ENCODE results near the gene DDC.
"Not testable (repeated sequence)": the region's sequence is repeated elsewhere in the genome, so short reads cannot be mapped to it uniquely, and the experiment has no call there.

The DDC gene

DNA sequence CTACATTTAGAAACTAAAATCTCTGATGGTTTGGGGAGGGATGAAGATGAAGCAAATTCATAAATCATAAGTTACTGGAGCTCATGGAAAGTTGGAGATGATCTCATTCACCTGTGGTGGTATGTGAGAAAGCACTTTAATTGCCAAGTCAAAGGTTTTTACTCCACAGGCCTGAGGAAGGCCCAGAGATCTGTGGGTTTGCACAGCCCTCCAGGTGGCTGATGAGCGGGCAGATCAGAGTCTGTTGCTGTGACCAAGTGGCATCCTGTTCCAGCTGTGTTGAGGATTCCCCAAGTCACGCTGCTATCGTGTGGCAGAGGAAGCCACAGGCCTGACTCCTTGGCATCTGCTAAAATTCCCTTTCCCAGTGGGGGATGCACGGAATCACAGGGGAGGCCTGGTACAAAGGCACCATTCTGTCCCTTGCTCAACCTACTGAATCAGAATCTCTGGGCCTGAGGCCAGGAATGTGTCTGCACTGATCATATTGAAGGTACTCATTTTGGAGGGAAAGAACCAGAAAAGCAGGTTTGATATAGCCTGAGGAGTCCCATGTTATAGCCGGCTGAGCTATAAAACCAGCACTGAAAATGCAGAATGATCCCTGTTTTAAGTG is 19.7 kb upstream of the DDC start:
- no peak for ATAC-seq
- TF ChIP-seq, protein P1, sequence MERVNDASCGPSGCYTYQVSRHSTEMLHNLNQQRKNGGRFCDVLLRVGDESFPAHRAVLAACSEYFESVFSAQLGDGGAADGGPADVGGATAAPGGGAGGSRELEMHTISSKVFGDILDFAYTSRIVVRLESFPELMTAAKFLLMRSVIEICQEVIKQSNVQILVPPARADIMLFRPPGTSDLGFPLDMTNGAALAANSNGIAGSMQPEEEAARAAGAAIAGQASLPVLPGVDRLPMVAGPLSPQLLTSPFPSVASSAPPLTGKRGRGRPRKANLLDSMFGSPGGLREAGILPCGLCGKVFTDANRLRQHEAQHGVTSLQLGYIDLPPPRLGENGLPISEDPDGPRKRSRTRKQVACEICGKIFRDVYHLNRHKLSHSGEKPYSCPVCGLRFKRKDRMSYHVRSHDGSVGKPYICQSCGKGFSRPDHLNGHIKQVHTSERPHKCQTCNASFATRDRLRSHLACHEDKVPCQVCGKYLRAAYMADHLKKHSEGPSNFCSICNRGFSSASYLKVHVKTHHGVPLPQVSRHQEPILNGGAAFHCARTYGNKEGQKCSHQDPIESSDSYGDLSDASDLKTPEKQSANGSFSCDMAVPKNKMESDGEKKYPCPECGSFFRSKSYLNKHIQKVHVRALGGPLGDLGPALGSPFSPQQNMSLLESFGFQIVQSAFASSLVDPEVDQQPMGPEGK (CRISPR knock-in tag; IDR thresholded peaks at IDR 0.05; ENCODE audit: borderline replicate concordance) = no peak
- TF ChIP-seq, protein P2, sequence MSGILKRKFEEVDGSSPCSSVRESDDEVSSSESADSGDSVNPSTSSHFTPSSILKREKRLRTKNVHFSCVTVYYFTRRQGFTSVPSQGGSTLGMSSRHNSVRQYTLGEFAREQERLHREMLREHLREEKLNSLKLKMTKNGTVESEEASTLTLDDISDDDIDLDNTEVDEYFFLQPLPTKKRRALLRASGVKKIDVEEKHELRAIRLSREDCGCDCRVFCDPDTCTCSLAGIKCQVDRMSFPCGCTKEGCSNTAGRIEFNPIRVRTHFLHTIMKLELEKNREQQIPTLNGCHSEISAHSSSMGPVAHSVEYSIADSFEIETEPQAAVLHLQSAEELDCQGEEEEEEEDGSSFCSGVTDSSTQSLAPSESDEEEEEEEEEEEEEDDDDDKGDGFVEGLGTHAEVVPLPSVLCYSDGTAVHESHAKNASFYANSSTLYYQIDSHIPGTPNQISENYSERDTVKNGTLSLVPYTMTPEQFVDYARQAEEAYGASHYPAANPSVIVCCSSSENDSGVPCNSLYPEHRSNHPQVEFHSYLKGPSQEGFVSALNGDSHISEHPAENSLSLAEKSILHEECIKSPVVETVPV (CRISPR knock-in tag; IDR thresholded peaks at IDR 0.05) = no peak
- TF ChIP-seq TCF4 (CRISPR knock-in tag; IDR thresholded peaks at IDR 0.05; ENCODE audit: borderline replicate concordance) (no peak), RARB (CRISPR knock-in tag; IDR thresholded peaks at IDR 0.05) (no peak), CSDC2 (CRISPR knock-in tag; IDR thresholded peaks at IDR 0.05) (no peak), ZC3H10 (CRISPR knock-in tag; IDR thresholded peaks at IDR 0.05) (no peak), ZNF70 (CRISPR knock-in tag; IDR thresholded peaks at IDR 0.05) (no peak), ZFP3 (CRISPR knock-in tag; IDR thresholded peaks at IDR 0.05) (no peak), ARNTL (CRISPR knock-in tag; IDR thresholded peaks at IDR 0.05; ENCODE audit: borderline replicate concordance, low read depth) (no peak), ZFP30 (CRISPR knock-in tag; IDR thresholded peaks at IDR 0.05) (no peak), GLIS3 (CRISPR knock-in tag; IDR thresholded peaks at IDR 0.05) (no peak), SNAI2 (CRISPR knock-in tag; IDR thresholded peaks at IDR 0.05) (no peak)
- TF ChIP-seq, protein P3, sequence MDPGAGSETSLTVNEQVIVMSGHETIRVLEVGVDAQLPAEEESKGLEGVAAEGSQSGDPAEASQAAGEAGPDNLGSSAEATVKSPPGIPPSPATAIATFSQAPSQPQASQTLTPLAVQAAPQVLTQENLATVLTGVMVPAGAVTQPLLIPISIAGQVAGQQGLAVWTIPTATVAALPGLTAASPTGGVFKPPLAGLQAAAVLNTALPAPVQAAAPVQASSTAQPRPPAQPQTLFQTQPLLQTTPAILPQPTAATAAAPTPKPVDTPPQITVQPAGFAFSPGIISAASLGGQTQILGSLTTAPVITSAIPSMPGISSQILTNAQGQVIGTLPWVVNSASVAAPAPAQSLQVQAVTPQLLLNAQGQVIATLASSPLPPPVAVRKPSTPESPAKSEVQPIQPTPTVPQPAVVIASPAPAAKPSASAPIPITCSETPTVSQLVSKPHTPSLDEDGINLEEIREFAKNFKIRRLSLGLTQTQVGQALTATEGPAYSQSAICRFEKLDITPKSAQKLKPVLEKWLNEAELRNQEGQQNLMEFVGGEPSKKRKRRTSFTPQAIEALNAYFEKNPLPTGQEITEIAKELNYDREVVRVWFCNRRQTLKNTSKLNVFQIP (CRISPR knock-in tag; IDR thresholded peaks at IDR 0.05; ENCODE audit: borderline replicate concordance, low read depth) = no peak
- TF ChIP-seq, protein P4, sequence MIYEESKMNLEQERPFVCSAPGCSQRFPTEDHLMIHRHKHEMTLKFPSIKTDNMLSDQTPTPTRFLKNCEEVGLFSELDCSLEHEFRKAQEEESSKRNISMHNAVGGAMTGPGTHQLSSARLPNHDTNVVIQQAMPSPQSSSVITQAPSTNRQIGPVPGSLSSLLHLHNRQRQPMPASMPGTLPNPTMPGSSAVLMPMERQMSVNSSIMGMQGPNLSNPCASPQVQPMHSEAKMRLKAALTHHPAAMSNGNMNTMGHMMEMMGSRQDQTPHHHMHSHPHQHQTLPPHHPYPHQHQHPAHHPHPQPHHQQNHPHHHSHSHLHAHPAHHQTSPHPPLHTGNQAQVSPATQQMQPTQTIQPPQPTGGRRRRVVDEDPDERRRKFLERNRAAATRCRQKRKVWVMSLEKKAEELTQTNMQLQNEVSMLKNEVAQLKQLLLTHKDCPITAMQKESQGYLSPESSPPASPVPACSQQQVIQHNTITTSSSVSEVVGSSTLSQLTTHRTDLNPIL (CRISPR knock-in tag; IDR thresholded peaks at IDR 0.05; ENCODE audit: low read depth) = no peak

DNA sequence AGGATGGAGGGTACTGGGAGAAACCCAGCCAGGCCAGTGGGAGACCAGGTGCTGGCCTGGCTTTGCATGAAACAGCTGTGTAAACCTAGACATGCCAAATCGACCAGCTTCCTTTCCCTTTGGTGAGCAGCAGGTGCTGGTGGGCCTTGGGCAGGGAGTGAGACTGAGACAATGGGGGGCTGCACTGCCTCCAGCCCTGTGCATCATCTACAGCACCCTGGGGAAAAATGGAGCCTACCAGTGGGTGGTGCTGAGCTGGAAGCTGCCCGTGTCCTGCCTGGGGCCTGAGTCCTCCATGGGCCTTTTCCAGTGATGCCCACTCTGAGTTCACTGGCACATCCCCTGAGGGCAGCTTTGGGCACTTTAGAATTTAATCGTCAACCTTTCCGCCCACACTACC is 19.2 kb upstream of the DDC start:
- no peak for ATAC-seq
- TF ChIP-seq, protein P5, sequence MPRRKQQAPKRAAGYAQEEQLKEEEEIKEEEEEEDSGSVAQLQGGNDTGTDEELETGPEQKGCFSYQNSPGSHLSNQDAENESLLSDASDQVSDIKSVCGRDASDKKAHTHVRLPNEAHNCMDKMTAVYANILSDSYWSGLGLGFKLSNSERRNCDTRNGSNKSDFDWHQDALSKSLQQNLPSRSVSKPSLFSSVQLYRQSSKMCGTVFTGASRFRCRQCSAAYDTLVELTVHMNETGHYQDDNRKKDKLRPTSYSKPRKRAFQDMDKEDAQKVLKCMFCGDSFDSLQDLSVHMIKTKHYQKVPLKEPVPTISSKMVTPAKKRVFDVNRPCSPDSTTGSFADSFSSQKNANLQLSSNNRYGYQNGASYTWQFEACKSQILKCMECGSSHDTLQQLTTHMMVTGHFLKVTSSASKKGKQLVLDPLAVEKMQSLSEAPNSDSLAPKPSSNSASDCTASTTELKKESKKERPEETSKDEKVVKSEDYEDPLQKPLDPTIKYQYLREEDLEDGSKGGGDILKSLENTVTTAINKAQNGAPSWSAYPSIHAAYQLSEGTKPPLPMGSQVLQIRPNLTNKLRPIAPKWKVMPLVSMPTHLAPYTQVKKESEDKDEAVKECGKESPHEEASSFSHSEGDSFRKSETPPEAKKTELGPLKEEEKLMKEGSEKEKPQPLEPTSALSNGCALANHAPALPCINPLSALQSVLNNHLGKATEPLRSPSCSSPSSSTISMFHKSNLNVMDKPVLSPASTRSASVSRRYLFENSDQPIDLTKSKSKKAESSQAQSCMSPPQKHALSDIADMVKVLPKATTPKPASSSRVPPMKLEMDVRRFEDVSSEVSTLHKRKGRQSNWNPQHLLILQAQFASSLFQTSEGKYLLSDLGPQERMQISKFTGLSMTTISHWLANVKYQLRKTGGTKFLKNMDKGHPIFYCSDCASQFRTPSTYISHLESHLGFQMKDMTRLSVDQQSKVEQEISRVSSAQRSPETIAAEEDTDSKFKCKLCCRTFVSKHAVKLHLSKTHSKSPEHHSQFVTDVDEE (CRISPR knock-in tag; IDR thresholded peaks at IDR 0.05) = no peak
- TF ChIP-seq, protein P4 (CRISPR knock-in tag; IDR thresholded peaks at IDR 0.05; ENCODE audit: low read depth) = no peak
- TF ChIP-seq ZC3H10 (CRISPR knock-in tag; IDR thresholded peaks at IDR 0.05) (no peak), ISL1 (CRISPR knock-in tag; IDR thresholded peaks at IDR 0.05) (no peak), SNAI2 (CRISPR knock-in tag; IDR thresholded peaks at IDR 0.05) (no peak), ZFP30 (CRISPR knock-in tag; IDR thresholded peaks at IDR 0.05) (no peak), TOX (CRISPR knock-in tag; IDR thresholded peaks at IDR 0.05; ENCODE audit: borderline replicate concordance) (no peak), ZFP3 (CRISPR knock-in tag; IDR thresholded peaks at IDR 0.05) (no peak), GLIS3 (CRISPR knock-in tag; IDR thresholded peaks at IDR 0.05) (no peak)

DNA sequence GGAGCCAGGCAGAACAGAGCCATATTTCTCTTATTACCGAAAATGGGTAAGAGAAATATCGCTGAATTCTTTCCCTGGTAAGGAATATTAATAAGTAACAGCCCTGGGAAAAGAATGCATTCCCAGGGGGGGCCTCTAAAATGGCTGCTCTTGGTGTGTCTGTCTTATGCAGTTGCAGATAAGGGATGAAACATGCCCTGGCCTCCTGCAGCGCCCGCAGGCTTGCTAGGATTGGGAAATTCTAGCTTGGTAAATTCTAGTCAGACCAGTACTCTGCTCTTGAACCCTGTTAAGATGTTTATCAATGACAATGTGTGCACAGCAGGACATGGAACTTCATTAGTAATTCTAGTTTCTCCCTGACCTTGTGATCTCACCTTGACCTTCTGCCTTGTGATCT is 18.1 kb upstream of the DDC start:
- not testable (repeated sequence) for ATAC-seq

DNA sequence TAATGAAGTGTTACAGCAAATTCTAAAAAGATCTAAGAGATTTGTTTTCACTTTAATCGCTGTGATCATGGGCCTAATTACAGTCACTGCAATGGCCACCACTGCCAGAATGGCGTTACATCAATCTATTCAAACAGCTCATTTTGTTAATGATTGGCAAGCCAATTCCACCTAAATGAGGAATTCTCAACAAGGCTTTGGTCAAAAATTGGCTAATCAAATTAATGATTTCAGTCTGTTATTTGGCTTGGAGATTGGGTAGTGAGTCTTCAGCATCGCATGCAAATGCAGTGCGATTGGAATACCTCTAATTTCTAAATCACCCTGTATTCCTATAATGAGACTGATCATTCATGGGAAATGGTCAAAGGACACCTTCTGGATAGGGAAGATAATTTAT is 17.1 kb upstream of the DDC start:
- not testable (repeated sequence) for ATAC-seq

DNA sequence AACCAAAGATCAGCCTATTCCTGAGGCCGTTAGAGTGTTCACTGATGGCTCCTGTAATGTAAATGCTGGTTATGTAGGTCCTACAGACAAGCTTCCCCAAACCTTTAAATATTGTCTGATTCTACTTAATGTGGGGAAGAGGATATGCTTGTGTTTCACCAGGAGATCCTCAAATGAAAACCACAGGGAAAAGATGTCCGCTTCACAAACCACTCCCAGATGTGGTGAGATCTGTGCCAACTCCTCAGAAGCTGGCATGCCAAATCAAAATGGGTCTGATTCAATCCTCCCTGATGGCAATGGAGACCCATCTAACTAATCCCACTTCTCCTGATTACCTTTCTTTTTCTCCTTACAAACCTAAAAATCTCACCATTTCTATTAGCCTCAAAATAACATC is 15.5 kb upstream of the DDC start:
- not testable (repeated sequence) for ATAC-seq
